NCI-H345 treated with DMSO at 0.1 percent for 48 hours (cell line): ENCODE measurements around the gene AFM.

ENCODE experiments used
- DNase-seq: peaks from one replicate; lab custom pipeline; 2025; ENCODE audit not compliant: unreplicated experiment; lab: John Stamatoyannopoulos, UW

Gene AFM, protein sequence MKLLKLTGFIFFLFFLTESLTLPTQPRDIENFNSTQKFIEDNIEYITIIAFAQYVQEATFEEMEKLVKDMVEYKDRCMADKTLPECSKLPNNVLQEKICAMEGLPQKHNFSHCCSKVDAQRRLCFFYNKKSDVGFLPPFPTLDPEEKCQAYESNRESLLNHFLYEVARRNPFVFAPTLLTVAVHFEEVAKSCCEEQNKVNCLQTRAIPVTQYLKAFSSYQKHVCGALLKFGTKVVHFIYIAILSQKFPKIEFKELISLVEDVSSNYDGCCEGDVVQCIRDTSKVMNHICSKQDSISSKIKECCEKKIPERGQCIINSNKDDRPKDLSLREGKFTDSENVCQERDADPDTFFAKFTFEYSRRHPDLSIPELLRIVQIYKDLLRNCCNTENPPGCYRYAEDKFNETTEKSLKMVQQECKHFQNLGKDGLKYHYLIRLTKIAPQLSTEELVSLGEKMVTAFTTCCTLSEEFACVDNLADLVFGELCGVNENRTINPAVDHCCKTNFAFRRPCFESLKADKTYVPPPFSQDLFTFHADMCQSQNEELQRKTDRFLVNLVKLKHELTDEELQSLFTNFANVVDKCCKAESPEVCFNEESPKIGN

GRCh38 chr4:73481358-73481757 lies at the start of gene AFM:
Gene AFM, plus strand, starts transcription at chr4:73481745. Its CDS starts 31 bp downstream, at chr4:73481776.
- DNase-seq: no peak

- no peak for DNase-seq
Observed at GRCh38 chr4:73431813-73432168, 49.8 kb upstream of the AFM start.

- no peak for DNase-seq
Observed at GRCh38 chr4:73432169-73433000, 49.2 kb upstream of the AFM start.

DNA sequence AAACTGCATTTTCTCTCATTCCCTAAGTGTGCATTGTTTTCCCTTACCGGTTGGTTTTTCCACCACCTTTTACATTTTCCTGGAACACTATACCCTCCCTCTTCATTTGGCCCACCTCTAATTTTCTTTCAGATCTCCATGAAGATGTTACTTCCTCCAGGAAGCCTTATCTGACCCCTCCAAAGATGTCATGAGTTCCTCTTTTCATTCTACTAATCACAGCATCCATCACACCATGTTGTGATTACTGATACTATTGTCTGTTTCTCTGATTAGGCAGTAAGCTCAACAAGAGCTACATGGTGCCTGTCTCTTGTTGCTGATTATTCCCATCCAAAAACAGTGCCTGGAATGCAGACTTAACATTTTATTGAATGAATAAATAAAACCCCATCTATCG lies 48.4 kb upstream of the AFM start:
- no peak for DNase-seq

GRCh38 chr4:73434311-73434710 lies 47.2 kb upstream of the AFM start:
- no peak for DNase-seq

DNA sequence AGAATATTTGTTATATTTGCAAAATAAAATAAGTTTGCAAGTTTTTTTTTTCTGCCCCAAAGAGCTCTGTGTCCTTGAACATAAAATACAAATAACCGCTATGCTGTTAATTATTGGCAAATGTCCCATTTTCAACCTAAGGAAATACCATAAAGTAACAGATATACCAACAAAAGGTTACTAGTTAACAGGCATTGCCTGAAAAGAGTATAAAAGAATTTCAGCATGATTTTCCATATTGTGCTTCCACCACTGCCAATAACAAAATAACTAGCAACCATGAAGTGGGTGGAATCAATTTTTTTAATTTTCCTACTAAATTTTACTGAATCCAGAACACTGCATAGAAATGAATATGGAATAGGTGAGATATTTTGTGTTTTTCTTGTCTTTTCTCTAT lies 45.6 kb upstream of the AFM start, which contains the start of gene AFP:
Gene AFP (plus strand): TSS at position 238 of the 400 bp plus-strand sequence. CDS start 42 bp downstream, at position 280.
- DNase-seq: no peak

GRCh38 chr4:73436674-73437557 lies 44.6 kb upstream of the AFM start:
- DNase-seq: no peak

GRCh38 chr4:73437558-73437956 lies 44.0 kb upstream of the AFM start:
- DNase-seq: no peak

GRCh38 chr4:73438048-73438447 lies 43.5 kb upstream of the AFM start:
- DNase-seq: no peak

DNA sequence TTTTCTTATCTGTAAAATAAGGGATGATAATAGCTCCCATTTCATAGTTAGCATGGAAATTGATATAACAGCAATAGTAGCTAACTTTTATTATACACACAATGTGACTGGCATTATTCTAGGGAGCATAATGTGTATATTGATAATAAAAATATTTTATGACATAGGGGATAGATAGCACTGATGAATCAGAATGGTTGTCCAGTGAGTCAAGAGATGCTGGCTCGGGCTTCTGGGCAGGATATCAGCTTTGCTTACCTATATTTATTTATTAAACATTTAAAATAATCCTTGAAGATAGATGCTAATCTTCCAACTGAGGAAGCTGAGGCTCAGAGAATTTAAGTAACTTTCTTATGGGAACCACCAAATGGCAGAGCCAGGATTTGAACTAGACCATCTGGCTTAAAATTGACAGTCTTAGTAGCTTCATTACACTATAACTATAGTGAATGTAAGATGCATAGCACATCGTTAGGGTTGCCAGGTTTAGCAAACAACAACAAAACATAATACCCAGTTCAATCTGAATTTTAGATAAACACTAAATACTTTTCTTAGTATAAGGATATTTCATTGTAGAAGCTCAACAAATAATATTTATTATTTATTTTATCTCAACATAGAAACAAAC lies 42.8 kb upstream of the AFM start:
- DNase-seq: no peak

GRCh38 chr4:73439445-73439844 lies 42.1 kb upstream of the AFM start:
- no peak for DNase-seq

DNA sequence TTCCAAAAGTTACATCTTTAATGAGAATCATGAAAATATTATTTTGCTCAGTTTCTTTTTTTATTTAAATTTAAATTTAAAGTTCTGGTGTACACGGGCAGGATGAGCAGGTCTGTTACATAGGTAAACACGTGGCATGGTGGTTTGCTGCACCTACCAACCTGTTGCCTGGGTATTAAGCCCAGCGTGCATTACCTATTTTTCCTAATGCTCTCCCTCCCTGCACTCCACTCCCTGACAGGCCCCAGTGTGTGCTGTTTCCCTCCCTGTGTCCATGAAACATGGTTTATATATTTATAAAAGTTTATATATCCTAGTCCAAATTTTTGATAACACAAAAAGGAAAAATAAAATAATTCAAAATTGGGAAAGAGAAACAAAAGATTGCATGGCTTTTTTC lies 41.6 kb upstream of the AFM start:
- DNase-seq: no peak

GRCh38 chr4:73440653-73441052 lies 40.9 kb upstream of the AFM start:
- no peak for DNase-seq

DNA sequence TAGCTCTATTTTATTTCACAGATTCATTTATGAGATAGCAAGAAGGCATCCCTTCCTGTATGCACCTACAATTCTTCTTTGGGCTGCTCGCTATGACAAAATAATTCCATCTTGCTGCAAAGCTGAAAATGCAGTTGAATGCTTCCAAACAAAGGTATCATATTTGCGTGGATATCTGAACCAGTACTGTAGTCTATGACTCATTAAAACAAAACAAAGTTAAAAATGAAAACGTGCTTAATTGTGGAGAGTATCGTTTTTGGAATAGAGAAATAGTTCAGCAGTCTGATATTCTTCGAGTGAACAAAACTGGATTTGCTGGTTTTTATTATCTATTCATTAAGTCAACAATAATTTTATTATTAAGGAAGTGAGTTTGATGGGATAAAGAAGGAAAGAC lies 39.3 kb upstream of the AFM start:
- no peak for DNase-seq

- DNase-seq: no peak
Observed at GRCh38 chr4:73443224-73443623, 38.3 kb upstream of the AFM start.

GRCh38 chr4:73445383-73446335 lies 35.9 kb upstream of the AFM start:
- no peak for DNase-seq

DNA sequence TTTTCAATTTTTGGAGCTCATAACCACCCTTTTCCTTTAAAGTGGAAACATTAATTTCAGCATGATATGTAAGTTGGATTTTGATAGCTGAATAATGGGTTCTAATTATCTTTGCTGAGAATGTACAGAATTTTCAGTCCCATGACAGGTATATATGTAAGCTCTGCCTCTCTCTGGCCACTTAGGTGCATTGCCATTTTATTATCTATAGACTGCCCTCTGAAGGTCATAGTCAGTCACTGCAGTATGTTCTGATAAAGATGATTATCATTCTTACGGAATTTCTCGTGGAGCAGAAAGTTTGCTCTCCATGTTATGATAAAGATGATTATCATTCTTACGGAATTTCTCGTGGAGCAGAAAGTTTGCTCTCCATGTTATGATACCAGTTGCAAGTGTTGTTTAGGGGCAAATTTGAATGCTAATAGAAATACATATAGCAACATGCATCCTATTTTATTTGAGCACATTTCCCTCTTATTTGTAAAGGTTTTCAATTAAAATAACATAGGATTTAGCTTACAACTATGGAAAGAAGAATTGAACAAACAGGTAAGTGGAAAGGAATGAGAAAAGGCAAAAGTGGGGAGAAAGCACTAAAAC lies 35.1 kb upstream of the AFM start:
- peak; percentile 9 for DNase-seq

DNA sequence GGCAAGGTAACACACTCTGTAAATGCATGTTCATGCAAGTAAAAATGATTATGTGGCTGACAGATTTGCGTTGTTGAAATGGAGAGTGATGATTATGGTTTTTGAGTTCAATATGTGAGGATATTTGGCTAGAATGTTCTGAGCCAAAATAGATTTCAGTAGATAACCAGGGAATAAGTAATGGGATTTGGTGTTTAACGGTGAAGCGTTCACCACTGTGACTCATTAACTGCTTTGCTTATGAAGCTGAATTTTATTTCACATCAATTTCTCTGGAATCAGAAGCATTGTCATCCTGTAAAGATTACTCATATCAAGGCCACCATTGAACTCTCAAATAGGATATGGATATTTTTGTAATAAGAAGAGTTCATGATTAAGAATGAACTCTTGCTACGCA lies 33.9 kb upstream of the AFM start:
- DNase-seq: no peak
